Testis (tissue), 2 donors: Measurements from ENCODE around the gene KIDINS220.

ENCODE experiments used
- POLR2A ChIP-seq: fragments of 450-650 bp; IDR thresholded peaks from one replicate; pipeline ENCODE4 v1.6.1; 2017; ENCODE audit warnings: antibody characterized with exemption, mild to moderate bottlenecking, moderate library complexity
- TF ChIP-seq, protein P1 (sequence below), 3 experiments: fragments of 450-650 bp in 2 of 3; fragments of 200-600 bp in 1 of 3; sonication (generic) in 1 of 3; IDR thresholded peaks; one replicate each; pipeline ENCODE4 v1.5.1; 2016 to 2019; ENCODE audit warnings: antibody characterized with exemption in 3 of 3, mild to moderate bottlenecking in 2 of 3, moderate library complexity in 1 of 3

DNA sequence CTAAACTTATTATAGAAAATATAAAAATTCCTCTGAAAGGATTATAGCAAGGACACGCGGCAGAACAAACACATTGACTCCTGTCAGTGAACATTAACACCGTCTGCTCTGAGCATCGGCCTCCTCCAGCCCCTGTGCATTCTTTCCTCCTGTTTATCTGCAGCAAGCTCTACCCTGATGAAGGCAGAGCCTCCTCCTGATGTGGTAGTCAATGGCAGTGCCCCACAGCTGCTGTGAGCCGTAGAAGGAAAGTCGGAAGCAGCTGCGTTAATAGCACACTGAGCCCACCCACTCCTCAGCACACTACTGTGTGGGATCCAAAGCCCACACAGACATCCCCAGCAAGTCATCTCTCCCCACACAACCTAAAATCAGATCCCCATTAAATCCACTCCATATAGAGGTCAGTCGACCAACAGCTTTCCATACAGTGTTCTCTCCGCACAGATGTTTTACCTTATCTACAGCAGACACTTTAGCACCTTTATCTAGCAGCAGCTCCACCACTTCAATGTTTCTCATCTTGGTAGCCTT is 41.0 kb downstream of the KIDINS220 start:
- no peak for TF ChIP-seq POLR2A
- TF ChIP-seq, protein P1, sequence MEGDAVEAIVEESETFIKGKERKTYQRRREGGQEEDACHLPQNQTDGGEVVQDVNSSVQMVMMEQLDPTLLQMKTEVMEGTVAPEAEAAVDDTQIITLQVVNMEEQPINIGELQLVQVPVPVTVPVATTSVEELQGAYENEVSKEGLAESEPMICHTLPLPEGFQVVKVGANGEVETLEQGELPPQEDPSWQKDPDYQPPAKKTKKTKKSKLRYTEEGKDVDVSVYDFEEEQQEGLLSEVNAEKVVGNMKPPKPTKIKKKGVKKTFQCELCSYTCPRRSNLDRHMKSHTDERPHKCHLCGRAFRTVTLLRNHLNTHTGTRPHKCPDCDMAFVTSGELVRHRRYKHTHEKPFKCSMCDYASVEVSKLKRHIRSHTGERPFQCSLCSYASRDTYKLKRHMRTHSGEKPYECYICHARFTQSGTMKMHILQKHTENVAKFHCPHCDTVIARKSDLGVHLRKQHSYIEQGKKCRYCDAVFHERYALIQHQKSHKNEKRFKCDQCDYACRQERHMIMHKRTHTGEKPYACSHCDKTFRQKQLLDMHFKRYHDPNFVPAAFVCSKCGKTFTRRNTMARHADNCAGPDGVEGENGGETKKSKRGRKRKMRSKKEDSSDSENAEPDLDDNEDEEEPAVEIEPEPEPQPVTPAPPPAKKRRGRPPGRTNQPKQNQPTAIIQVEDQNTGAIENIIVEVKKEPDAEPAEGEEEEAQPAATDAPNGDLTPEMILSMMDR (IDR thresholded peaks at IDR 0.05) = no peak
